Dermis blood vessel endothelial cell (primary cell): Measurements from ENCODE around the gene HUNK. TPM values are rescaled to one million over a fixed set of nuclear protein-coding genes. Genes with fewer than 3 reads are reported as not detected.

Experiments used
- DNase-seq: peaks from one replicate; pipeline ENCODE4 v3.0.0; 2010
- total RNA-seq: library from RNA; depleted of rRNA; stranded (reverse); fragments of >200 nt; gene quantifications from 2 replicates; pipeline ENCODE4 v1.2.3, GENCODE V29; 2014

HUNK gene
- total RNA-seq, 1 donor from 2014 or later: under 0.01 TPM

- no peak for DNase-seq
Measured at GRCh38 chr21:31967334-31967733, 94.5 kb downstream of the HUNK start.

DNA sequence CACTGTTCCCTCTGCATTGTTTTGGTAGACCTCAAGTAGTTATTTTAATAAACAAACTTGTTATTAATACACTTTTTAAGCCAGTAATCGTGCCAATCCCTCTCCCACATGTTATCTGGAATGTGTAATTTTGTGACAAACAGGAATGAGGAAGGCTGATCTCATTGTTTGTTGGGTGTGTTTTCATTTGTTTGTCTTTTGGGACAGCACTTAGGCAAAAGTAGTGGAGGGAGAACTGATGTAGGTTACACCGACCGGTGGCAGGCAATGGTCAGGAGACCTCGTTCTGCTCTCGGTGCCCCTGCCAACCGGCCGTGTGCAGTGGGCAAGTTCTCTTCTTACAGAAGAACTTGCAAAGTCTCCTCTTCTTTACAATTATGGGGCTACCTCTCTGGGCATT, 99.8 kb downstream of the HUNK start:
- DNase-seq: no peak

GRCh38 chr21:31973402-31973944, 100.7 kb downstream of the HUNK start:
- no peak for DNase-seq

DNA sequence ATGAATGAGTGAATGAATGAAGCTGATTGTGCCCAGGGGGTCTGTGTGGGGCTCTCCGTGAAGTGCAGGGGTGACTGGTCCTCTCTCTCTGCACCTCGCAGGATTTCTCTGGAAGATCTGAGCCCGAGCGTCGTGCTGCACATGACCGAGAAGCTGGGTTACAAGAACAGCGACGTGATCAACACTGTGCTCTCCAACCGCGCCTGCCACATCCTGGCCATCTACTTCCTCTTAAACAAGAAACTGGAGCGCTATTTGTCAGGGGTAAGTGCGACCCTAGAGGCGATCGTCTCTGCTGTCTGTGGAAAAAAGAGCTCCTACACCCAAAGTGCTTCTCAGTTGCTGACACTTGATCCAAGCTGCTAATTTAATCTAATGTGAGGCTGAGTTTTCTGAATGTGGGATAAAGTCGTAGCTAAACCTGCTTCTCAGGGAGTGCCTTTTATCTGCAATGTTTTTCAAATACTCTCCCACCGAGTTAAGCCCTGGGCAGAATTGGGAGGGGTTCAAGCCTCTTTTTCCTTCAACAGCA, 101.7 kb downstream of the HUNK start:
- no peak for DNase-seq

DNA sequence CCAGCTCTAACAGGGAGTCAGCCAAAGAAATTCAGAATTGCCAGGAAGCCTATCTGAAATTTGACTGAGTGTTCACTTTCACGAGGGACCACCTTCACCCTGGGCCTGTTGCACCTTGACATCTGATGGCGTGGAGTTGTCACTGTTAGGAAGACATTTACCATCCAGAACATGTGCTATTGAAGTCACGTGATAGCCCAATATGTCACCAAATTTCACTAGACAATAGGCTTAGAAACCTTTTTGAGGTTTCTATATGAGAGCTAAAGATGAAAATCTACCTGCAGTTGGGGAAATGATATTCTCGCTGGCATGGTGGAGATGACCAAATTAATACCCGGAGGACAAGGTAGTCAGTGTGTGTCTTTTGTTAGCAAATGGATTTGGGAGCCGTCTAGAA, 102.7 kb downstream of the HUNK start:
- DNase-seq: no peak

DNA sequence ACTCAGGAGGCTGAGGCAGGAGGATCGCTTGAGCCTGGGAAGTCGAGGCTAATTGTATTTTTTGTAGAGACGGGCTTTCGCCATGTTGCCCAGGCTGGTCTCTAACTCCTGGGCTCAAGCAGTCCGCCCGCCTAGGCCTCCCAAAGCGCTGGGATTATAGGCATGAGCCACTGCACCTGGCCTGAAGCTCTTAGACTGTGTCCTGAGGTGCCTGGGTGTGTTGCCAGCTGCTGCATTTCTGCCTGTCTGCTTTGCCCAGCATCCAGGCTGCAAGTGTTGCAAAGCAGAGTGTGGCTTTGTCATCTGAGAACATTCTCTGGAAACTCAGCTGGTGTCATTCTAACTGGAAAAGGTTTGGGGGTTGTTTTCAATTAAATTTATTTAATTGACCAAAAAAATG, 105.0 kb downstream of the HUNK start:
- DNase-seq: no peak

DNA sequence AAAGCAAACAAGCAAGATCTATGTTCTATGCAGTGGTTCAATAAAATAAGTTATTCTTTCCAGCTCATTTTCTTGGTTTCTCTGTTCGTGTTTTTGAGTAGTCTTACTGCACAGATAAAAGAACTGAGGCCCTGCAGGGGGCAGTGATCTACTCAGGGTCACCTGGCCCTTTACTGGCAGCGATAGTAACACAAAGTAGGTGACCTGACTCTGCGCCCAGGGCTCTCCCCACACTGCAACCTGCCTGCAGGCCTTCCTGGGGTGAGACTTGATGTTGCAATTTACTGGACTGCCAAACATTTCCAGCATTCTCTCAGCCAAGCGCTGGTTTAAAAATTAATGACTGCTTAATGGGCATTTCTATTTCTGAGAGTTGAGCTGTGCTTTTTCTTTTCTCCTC, 110.3 kb downstream of the HUNK start:
- no peak for DNase-seq

GRCh38 chr21:31983554-31983953, 110.7 kb downstream of the HUNK start:
- no peak for DNase-seq

DNA sequence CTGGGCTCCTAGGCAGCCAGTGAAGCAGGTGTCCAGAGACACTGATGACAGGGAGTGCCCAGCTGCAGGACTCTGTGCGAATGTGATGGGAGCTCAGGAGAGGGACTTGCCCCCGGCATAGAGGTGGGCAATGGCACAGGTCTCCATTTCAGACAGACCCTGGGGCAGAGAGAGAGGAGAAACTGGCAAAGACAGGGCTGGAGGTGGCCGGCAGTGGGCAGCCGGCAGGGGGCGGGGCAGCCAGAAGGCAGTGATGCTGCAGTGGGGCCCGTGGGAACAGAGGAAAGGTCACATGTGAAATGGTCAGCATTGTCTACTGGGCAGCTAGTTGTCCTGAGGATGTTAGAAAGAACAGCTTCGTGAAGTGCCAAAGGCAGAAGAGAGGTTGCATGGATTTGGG, 112.6 kb downstream of the HUNK start:
- no peak for DNase-seq

- no peak for DNase-seq
Measured at GRCh38 chr21:31986035-31986856, 113.4 kb downstream of the HUNK start.

DNA sequence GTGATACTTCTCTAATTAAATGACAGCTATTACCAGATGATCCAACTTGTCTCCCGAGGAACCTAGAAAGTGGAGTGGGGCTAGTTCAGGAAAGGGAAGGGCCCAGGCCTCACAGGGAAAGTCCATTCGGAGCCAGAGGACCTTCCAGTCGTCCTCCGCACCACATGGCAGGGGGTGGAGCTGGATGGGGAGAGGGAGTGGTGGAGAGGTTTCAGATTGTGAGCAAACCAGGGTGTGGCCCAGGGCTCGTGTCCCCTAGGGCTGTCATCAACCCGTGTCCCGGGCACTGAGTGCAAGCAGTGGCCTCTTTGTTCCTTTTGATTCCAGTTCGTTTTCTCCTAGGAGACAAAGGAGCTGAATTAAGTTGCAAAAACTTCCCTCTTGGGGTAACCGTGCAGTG, 114.9 kb downstream of the HUNK start:
- DNase-seq: no peak

DNA sequence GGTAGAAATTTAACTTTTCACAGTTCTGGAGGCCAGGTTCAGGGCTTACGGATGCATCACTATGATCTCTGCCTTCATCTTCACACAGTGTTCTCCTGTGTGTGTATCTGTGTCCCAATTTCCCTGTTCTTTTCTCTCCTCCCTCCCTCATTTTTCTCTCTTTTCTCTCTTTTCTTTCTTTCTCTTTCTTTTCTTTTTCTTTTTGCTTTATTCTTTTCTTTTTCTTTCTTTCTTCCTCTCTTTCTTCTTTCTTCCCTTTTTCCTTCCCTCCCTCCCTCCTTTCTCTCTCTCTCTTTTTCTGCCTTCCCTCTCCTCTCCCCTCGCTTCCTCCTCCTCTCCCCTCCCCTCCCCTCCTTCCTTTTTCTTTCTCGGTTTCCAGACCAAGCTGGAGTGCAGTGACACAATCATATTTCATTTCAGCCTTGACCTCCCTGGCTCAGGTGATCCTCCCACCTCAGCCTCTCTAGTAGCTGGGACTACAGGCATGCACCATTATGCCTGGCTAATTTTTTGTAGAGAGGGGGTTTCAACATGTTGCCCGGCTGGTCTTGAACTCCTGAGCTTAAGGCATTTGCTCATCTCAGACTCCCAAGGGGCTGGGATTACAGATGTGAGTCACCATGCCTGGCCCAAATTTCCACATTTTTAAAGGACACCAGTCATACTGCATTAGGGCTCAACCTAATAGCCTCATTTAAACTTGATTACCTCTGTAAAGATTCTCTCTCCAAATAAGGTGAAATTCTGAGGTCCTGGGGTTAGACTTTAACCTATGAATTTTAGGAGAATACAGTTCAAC, 115.9 kb downstream of the HUNK start:
- no peak for DNase-seq

GRCh38 chr21:31991356-31992331, 118.8 kb downstream of the HUNK start:
- DNase-seq: peak; percentile 5

DNA sequence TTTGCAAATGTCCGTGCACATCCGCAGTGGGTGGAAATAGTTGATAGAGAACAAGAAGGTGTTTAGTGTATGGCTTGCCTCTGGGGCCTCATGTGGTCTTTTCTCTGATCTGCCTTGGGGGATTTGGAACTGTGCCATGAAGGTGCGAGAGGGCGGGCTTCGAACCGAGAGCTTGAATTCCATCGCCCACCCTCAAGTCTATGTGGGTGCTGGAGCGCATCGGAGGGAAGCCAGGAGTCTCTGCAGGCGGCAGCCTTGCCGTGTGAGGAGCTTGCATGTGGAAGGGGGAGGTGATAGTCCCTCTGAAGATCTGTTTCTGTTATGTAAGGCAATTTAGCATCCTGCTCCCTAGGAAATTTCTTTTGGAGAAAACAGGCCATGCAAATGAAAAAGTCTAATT, 119.6 kb downstream of the HUNK start:
- DNase-seq: no peak

GRCh38 chr21:31993826-31994825, 121.3 kb downstream of the HUNK start:
- DNase-seq: no peak

DNA sequence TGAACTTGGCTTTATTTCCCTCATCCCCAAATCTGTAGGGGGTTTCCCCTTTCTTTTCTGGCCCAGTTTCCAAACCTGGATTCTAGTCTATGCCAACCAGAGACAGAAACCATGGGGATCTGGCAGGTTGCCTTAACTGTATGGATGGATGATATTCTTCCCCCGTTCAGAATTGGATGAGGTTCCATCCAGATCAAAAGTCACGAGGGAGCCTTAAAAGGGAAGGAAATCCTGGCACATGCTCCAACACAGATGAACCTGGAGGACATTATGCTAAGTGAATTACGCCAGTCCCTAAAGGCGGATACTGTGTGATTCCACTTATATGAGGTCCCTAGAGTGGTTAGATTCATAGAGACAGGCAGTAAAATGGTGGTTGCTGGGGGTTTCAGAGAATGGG, 124.4 kb downstream of the HUNK start:
- DNase-seq: no peak

GRCh38 chr21:31999810-32000468, 127.1 kb downstream of the HUNK start:
- DNase-seq: no peak

DNA sequence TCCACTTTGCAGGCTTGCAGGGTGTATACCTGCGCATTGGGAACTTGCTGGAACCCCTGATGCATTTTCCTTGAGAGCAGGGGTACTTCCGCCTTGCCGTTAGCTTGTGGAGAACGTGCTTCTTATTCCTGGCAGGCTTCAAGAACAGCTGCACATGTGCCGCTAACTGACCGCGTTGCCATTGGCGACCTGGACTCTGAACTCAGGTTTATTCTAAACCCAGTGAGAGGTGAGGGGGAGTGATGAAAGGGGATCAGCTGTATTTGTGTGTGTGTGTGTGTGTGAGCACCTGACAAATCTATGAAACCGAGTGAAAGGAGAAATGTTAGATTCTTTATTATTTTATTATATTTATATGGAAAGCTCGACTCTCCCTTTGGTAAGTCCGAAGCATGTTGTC, 128.6 kb downstream of the HUNK start:
- no peak for DNase-seq

- no peak for DNase-seq
Measured at GRCh38 chr21:32003411-32003810, 130.6 kb downstream of the HUNK start.

DNA sequence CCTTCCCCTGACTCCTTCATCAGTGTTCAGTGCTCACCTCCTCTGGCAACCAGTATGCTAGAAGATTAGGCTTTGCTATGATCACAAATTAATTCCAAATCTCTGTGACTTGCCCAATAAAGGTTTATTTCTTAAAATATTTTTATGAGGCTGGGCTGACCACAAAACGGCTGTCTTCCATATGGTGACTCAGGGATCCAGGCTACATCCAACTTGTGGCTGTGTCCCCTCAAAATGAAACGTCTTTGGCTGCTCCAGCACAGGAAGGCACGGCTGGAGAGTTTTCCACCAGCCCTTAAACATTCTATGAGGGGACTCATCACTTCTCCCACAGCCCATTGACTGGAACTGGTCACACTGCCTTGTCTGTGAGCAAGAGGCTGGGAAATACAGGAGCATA, 131.5 kb downstream of the HUNK start:
- no peak for DNase-seq
